Esophagus squamous epithelium (tissue), 5 donors: ENCODE measurements around the gene HOXD10. TPM values are rescaled to one million over a fixed set of nuclear protein-coding genes. Genes with fewer than 3 reads are reported as not detected.

Experiments
- DNase-seq: peaks from one replicate; lab custom pipeline; 2025; lab: John Stamatoyannopoulos, UW
- H3K27ac ChIP-seq, 4 donors: fragments of 200-600 bp; sonication (generic); one replicate each; pipeline ENCODE4 v1.5.1; 2016 to 2019; ENCODE audit warnings: mild to moderate bottlenecking in 1 of 4
- H3K27me3 ChIP-seq, 4 donors: fragments of 200-600 bp; sonication (generic); 1 replicate in 3 of 4; 2 replicates in 1 of 4; pipeline versions ENCODE4 v1.5.1 to v1.6.0; 2017 to 2021; ENCODE audit warnings: antibody characterized with exemption in 1 of 4
- H3K36me3 ChIP-seq, 3 donors: fragments of 200-600 bp; sonication (generic); one replicate each; pipeline ENCODE4 v1.5.1; 2016 to 2019
- H3K4me1 ChIP-seq, 3 donors: fragments of 200-600 bp; sonication (generic); one replicate each; pipeline ENCODE4 v1.5.1; 2017 to 2019
- H3K4me3 ChIP-seq, 4 donors: fragments of 200-600 bp; sonication (generic); 1 replicate in 3 of 4; 2 replicates in 1 of 4; pipeline ENCODE4 v1.5.1; 2016 to 2019; ENCODE audit warnings: mild to moderate bottlenecking in 2 of 4, moderate library complexity in 1 of 4
- H3K9me3 ChIP-seq, 3 donors: fragments of 200-600 bp; sonication (generic); one replicate each; pipeline ENCODE4 v1.5.1; 2016 to 2019
- POLR2A ChIP-seq, 4 donors: fragments of 450-650 bp; IDR thresholded peaks; one replicate each; pipeline ENCODE4 v1.6.1; 2017; ENCODE audit warnings: antibody characterized with exemption in 4 of 4, mild to moderate bottlenecking in 4 of 4, moderate library complexity in 3 of 4
- WGBS, 2 donors: methylation state at CpG; one replicate each; pipeline ENCODE4 v1.1.5; 2018; 5-methylcytosine and 5-hydroxymethylcytosine counted together
- intact Hi-C: fragments of 100-400 bp; cut with DNase I; formaldehyde crosslinking; loops from one replicate; pipeline ENCODE4 v1.15.0; 2022
- total RNA-seq, 4 donors: library from RNA; depleted of rRNA; stranded (reverse); fragments of >200 nt; gene quantifications; one replicate each; pipeline ENCODE4 v1.1.0, GENCODE V29; 2016
- TF ChIP-seq, protein P1 (sequence below), 6 experiments: fragments of 450-650 bp in 4 of 6; fragments of 200-600 bp in 2 of 6; sonication (generic) in 2 of 6; IDR thresholded peaks; one replicate each; pipeline ENCODE4 v1.5.1; 2016 to 2019; ENCODE audit warnings: antibody characterized with exemption in 6 of 6, mild to moderate bottlenecking in 4 of 6, moderate library complexity in 4 of 6
- donor health status: DM: yes; HTN: yes; CAD: no.

The HOXD10 gene
- total RNA-seq, 4 donors from 2014 or later = 0.22 to 0.38 TPM; not detected in 2

GRCh38 chr2:176142281-176142680 is 25.7 kb downstream of the HOXD10 start:
- DNase-seq = no peak
- Histone ChIP-seq H3K4me3 (no peak overlapping the region), H3K4me1 (peaks cover 0 to 18% (median 9%) of the 10 kb centered on the region in 3 donors), H3K27ac (no peak overlapping the region), H3K36me3 (no peaks in the 10 kb centered on the region), H3K27me3 (peaks cover 7 to 100% (median 27%) of the 10 kb centered on the region in 4 donors), H3K9me3 (no peaks in the 10 kb centered on the region)
- TF ChIP-seq POLR2A (IDR thresholded peaks at IDR 0.05) = no peak
- TF ChIP-seq, protein P1, sequence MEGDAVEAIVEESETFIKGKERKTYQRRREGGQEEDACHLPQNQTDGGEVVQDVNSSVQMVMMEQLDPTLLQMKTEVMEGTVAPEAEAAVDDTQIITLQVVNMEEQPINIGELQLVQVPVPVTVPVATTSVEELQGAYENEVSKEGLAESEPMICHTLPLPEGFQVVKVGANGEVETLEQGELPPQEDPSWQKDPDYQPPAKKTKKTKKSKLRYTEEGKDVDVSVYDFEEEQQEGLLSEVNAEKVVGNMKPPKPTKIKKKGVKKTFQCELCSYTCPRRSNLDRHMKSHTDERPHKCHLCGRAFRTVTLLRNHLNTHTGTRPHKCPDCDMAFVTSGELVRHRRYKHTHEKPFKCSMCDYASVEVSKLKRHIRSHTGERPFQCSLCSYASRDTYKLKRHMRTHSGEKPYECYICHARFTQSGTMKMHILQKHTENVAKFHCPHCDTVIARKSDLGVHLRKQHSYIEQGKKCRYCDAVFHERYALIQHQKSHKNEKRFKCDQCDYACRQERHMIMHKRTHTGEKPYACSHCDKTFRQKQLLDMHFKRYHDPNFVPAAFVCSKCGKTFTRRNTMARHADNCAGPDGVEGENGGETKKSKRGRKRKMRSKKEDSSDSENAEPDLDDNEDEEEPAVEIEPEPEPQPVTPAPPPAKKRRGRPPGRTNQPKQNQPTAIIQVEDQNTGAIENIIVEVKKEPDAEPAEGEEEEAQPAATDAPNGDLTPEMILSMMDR (IDR thresholded peaks at IDR 0.05) = no peak
- 74 to 100% methylated on average over 2 of the region's 2 CpGs for WGBS, 2 donors
- intact Hi-C loops = loop anchor here (5.0 to 10.0 kb wide), 2 partner anchors 313 to 495 kb away; no protein-coding TSS in a partner anchor

- Histone ChIP-seq H3K9me3 (peaks cover 0 to 8% (median 0%) of the 10 kb centered on the region in 3 donors), H3K4me3 (no peak overlapping the region), H3K4me1 (peaks cover 9 to 26% (median 10%) of the 10 kb centered on the region in 3 donors), H3K27me3 (peaks cover 0 to 100% (median 23%) of the 10 kb centered on the region in 4 donors), H3K36me3 (no peaks in the 10 kb centered on the region), H3K27ac (no peak overlapping the region)
- TF ChIP-seq, protein P1 (IDR thresholded peaks at IDR 0.05) = no peak
- no peak for TF ChIP-seq POLR2A (IDR thresholded peaks at IDR 0.05)
- no peak for DNase-seq
- WGBS, 2 donors = 46 to 54% methylated on average over 4 of the region's 4 CpGs
- intact Hi-C loops = loop anchor here (10.0 kb wide), 1 partner anchor 309 kb away; no protein-coding TSS in a partner anchor
These were observed 28.7 kb downstream of the HOXD10 start for GRCh38 chr2:176145085-176145969.

- Histone ChIP-seq H3K36me3 (no peaks in the 10 kb centered on the region), H3K4me1 (peaks cover 4 to 18% (median 9%) of the 10 kb centered on the region in 3 donors), H3K27ac (no peak overlapping the region), H3K4me3 (no peak overlapping the region), H3K27me3 (peaks cover 4 to 100% (median 25%) of the 10 kb centered on the region in 4 donors), H3K9me3 (peaks cover 0 to 8% (median 0%) of the 10 kb centered on the region in 3 donors)
- no peak for TF ChIP-seq POLR2A (IDR thresholded peaks at IDR 0.05)
- TF ChIP-seq, protein P1 (IDR thresholded peaks at IDR 0.05) = no peak
- no peak for DNase-seq
- intact Hi-C loops = loop anchor here (10.0 kb wide), 1 partner anchor 309 kb away; no protein-coding TSS in a partner anchor
- WGBS, 2 donors = 34 to 44% methylated on average over 6 of the region's 6 CpGs
These were observed 29.5 kb downstream of the HOXD10 start for GRCh38 chr2:176146101-176146500.

DNA sequence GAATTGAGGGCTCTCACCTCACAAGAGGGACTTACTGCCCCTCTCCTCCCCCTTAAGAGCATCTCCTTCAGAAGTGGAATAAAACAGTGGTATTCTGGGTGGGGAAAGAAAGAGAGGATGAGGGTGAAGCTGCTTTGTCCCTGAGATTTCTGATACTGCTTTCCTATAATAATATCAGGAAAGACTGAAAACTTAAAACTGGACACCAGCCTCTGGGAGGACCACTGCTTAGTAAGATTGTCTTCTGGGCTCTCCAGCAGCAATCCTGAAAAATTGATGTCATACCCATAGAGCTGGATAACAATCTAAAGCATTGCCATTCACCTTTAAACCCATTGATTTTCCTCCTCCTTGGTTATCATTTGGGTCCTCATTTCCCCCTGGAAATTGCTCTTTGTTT is 30.1 kb downstream of the HOXD10 start:
- Histone ChIP-seq H3K4me1 (peaks cover 4 to 22% (median 12%) of the 10 kb centered on the region in 3 donors), H3K27me3 (peaks cover 8 to 100% (median 28%) of the 10 kb centered on the region in 4 donors), H3K4me3 (no peak overlapping the region), H3K9me3 (peaks cover 0 to 8% (median 0%) of the 10 kb centered on the region in 3 donors), H3K27ac (no peak overlapping the region), H3K36me3 (no peaks in the 10 kb centered on the region)
- DNase-seq = no peak
- intact Hi-C loops = loop anchor here (10.0 kb wide), 1 partner anchor 308 kb away; no protein-coding TSS in a partner anchor
- no peak for TF ChIP-seq POLR2A (IDR thresholded peaks at IDR 0.05)
- TF ChIP-seq, protein P1 (IDR thresholded peaks at IDR 0.05) = no peak
